ENCODE results near the gene MPL. TPM values are rescaled to one million over a fixed set of nuclear protein-coding genes. Genes with fewer than 3 reads are reported as not detected.

The MPL gene
- total RNA-seq, 1 experiment from 2014 or later: 0.15 TPM

DNA sequence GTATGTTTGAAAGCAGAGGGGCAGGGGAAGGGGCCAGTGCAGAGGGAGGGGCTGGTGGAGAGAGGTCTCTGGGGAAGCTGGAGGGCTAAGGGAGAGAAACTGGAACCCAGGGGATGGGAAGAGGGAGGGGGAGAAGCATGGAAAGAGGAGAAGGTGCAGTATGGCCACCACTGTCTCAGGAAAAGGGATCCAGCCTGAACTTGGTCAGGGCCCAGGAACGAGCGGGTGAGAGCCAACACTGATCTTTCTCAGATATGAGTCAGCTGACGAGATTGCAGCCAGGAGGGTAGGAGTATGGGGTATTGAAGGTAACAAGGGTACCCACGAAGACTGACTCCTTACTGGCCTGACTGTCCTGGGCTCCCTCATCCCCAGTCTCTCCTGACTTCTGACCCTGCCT is 18.8 kb upstream of the MPL start (continued):
- TF ChIP-seq, protein P1, sequence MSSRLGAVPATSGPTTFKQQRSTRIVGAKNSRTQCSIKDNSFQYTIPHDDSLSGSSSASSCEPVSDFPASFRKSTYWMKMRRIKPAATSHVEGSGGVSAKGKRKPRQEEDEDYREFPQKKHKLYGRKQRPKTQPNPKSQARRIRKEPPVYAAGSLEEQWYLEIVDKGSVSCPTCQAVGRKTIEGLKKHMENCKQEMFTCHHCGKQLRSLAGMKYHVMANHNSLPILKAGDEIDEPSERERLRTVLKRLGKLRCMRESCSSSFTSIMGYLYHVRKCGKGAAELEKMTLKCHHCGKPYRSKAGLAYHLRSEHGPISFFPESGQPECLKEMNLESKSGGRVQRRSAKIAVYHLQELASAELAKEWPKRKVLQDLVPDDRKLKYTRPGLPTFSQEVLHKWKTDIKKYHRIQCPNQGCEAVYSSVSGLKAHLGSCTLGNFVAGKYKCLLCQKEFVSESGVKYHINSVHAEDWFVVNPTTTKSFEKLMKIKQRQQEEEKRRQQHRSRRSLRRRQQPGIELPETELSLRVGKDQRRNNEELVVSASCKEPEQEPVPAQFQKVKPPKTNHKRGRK (CRISPR knock-in tag; IDR thresholded peaks at IDR 0.05; ENCODE audit: borderline replicate concordance): no peak
- TF ChIP-seq, protein P2, sequence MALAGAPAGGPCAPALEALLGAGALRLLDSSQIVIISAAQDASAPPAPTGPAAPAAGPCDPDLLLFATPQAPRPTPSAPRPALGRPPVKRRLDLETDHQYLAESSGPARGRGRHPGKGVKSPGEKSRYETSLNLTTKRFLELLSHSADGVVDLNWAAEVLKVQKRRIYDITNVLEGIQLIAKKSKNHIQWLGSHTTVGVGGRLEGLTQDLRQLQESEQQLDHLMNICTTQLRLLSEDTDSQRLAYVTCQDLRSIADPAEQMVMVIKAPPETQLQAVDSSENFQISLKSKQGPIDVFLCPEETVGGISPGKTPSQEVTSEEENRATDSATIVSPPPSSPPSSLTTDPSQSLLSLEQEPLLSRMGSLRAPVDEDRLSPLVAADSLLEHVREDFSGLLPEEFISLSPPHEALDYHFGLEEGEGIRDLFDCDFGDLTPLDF (CRISPR knock-in tag; IDR thresholded peaks at IDR 0.05): no peak
- TF ChIP-seq, protein P3, sequence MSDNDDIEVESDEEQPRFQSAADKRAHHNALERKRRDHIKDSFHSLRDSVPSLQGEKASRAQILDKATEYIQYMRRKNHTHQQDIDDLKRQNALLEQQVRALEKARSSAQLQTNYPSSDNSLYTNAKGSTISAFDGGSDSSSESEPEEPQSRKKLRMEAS (CRISPR knock-in tag; IDR thresholded peaks at IDR 0.05): no peak
- no peak for TF ChIP-seq TEAD1 (CRISPR knock-in tag; IDR thresholded peaks at IDR 0.05)
- TF ChIP-seq, protein P4, sequence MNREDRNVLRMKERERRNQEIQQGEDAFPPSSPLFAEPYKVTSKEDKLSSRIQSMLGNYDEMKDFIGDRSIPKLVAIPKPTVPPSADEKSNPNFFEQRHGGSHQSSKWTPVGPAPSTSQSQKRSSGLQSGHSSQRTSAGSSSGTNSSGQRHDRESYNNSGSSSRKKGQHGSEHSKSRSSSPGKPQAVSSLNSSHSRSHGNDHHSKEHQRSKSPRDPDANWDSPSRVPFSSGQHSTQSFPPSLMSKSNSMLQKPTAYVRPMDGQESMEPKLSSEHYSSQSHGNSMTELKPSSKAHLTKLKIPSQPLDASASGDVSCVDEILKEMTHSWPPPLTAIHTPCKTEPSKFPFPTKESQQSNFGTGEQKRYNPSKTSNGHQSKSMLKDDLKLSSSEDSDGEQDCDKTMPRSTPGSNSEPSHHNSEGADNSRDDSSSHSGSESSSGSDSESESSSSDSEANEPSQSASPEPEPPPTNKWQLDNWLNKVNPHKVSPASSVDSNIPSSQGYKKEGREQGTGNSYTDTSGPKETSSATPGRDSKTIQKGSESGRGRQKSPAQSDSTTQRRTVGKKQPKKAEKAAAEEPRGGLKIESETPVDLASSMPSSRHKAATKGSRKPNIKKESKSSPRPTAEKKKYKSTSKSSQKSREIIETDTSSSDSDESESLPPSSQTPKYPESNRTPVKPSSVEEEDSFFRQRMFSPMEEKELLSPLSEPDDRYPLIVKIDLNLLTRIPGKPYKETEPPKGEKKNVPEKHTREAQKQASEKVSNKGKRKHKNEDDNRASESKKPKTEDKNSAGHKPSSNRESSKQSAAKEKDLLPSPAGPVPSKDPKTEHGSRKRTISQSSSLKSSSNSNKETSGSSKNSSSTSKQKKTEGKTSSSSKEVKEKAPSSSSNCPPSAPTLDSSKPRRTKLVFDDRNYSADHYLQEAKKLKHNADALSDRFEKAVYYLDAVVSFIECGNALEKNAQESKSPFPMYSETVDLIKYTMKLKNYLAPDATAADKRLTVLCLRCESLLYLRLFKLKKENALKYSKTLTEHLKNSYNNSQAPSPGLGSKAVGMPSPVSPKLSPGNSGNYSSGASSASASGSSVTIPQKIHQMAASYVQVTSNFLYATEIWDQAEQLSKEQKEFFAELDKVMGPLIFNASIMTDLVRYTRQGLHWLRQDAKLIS (CRISPR knock-in tag; IDR thresholded peaks at IDR 0.05; ENCODE audit: borderline replicate concordance): no peak

DNA sequence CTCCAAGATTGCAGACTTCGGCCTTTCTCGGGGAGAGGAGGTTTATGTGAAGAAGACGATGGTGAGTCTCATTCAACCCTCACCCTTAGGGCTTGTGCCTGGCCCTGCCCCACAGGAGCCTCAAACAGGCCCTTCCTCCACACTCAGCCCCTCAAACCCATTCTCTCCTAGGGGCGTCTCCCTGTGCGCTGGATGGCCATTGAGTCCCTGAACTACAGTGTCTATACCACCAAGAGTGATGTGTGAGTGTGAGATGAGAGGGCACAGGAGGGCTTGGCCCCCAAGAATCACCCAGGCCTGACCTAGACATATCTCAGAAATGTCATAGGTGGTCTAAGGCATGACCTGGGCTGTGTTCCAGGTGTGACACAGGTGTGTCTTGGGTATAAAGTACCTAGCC is 18.3 kb upstream of the MPL start:
- Mint-ChIP-seq H3K36me3 (no peaks in the 10 kb centered on the region), H3K27me3 (ENCODE audit: low read depth) (no peaks in the 10 kb centered on the region), H3K27ac (no peak overlapping the region), H3K4me1 (peaks cover 6% of the 10 kb centered on the region), H3K4me3 (no peak overlapping the region), H3K9me3 (no peaks in the 10 kb centered on the region)
- ATAC-seq: no peak
- no peak for TF ChIP-seq ZBTB21 (CRISPR knock-in tag; IDR thresholded peaks at IDR 0.05; ENCODE audit: borderline replicate concordance)
- no peak for TF ChIP-seq SMAD3 (CRISPR knock-in tag; IDR thresholded peaks at IDR 0.05; ENCODE audit: borderline replicate concordance)
- TF ChIP-seq NR1H2 (CRISPR knock-in tag; IDR thresholded peaks at IDR 0.05): no peak
- no peak for TF ChIP-seq TCF7 (CRISPR knock-in tag; IDR thresholded peaks at IDR 0.05; ENCODE audit: low read depth)
- TF ChIP-seq ZNF671 (CRISPR knock-in tag; IDR thresholded peaks at IDR 0.05): no peak
- TF ChIP-seq SP1 (CRISPR knock-in tag; conservative IDR thresholded peaks at IDR 0.05): no peak
- no peak for TF ChIP-seq ZNF396 (CRISPR knock-in tag; IDR thresholded peaks at IDR 0.05; ENCODE audit: borderline replicate concordance)
- TF ChIP-seq, protein P5, sequence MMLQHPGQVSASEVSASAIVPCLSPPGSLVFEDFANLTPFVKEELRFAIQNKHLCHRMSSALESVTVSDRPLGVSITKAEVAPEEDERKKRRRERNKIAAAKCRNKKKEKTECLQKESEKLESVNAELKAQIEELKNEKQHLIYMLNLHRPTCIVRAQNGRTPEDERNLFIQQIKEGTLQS (CRISPR knock-in tag; conservative IDR thresholded peaks at IDR 0.05): no peak
- no peak for TF ChIP-seq NFE2L1 (CRISPR knock-in tag; IDR thresholded peaks at IDR 0.05)
- no peak for TF ChIP-seq NFATC4 (CRISPR knock-in tag; IDR thresholded peaks at IDR 0.05)
- TF ChIP-seq PRRX2 (CRISPR knock-in tag; IDR thresholded peaks at IDR 0.05): no peak
- TF ChIP-seq MYBL2 (CRISPR knock-in tag; IDR thresholded peaks at IDR 0.05): no peak
- TF ChIP-seq, protein P1 (CRISPR knock-in tag; IDR thresholded peaks at IDR 0.05; ENCODE audit: borderline replicate concordance): no peak
- TF ChIP-seq GTF2I (CRISPR knock-in tag; conservative IDR thresholded peaks at IDR 0.05): no peak
- TF ChIP-seq ELF4 (CRISPR knock-in tag; IDR thresholded peaks at IDR 0.05; ENCODE audit: low read depth): no peak
- TF ChIP-seq RELA (CRISPR knock-in tag; IDR thresholded peaks at IDR 0.05; ENCODE audit: borderline replicate concordance): no peak
- no peak for TF ChIP-seq SMAD4 (CRISPR knock-in tag; IDR thresholded peaks at IDR 0.05)
- ChIA-PET CTCF (no interaction called here), POLR2A (no interaction called here)
- no peak for DNase-seq (ENCODE audit: low spot score)
